ENCODE measurements around the gene ZNF841. TPM values are rescaled to one million over a fixed set of nuclear protein-coding genes. Genes with fewer than 3 reads are reported as not detected.

The ZNF841 gene
- total and polyA plus RNA-seq, 9 of the 15 experiments (the other 6 are each of a cell fraction or from before 2014, with no cell fraction given), result 3.1 to 17.1 (median 11.0) TPM

DNA sequence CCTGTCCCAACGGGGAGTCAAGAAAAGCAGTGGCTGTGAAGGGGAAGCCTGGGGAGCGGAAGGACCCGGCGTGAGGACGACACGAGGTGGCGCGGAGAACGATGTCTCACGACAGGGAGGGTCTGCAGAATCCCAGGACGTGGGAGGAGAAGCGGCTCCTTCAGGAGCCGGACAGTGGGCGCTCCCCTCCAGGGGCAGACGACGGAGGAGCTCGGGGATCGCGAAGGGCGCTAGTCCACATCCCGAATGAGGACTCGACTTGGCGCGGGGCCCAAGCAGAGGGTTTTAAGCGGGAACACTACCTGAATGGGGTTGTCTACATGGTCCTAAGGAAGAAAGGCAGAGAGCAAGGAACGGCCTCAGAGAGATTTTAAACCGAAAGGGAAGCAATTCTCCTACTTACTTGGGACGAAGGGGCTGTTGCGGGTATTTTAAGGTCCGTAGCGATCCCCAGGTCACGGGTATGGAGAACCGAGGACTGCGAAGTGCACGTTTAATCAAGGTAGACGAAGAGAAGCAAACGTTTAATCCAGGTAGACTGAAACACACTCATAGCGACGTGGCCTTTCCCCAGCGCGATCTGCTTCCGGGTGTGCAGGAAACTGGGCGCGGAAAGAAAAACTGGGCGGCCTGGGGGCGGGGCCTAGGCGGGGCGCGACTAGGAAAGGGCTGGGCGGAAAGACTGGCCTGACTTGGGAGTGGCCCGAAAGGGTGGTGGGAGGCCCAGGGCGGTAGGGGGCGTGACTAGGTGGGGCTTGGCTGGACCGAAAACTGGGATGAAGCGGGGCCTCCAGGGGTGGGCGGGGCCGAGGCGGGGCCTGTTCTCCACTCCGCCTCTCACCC lies at the start of gene ZNF841 (continued):
- no peak for TF ChIP-seq PCBP2 (IDR thresholded peaks at IDR 0.05; ENCODE audit: low read depth, low read length, poor library complexity, severe bottlenecking)
- no peak for TF ChIP-seq MIER1 (IDR thresholded peaks at IDR 0.05; ENCODE audit: low read depth)
- TF ChIP-seq ZNF121 (CRISPR knock-in tag; conservative IDR thresholded peaks at IDR 0.05), result no peak
- TF ChIP-seq CTBP1 (IDR thresholded peaks at IDR 0.05; ENCODE audit: borderline replicate concordance), result no peak; the same call in 1 of the 2 replicates
- TF ChIP-seq, protein P1, sequence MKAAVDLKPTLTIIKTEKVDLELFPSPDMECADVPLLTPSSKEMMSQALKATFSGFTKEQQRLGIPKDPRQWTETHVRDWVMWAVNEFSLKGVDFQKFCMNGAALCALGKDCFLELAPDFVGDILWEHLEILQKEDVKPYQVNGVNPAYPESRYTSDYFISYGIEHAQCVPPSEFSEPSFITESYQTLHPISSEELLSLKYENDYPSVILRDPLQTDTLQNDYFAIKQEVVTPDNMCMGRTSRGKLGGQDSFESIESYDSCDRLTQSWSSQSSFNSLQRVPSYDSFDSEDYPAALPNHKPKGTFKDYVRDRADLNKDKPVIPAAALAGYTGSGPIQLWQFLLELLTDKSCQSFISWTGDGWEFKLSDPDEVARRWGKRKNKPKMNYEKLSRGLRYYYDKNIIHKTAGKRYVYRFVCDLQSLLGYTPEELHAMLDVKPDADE (conservative IDR thresholded peaks at IDR 0.05; ENCODE audit: control insufficient read depth, low read depth, low read length), result no peak; the same call in 1 of the 2 replicates
- TF ChIP-seq HNRNPH1 (optimal IDR thresholded peaks at IDR 0.05; ENCODE audit: low read depth, low read length), result no peak
- TF ChIP-seq, protein P2, sequence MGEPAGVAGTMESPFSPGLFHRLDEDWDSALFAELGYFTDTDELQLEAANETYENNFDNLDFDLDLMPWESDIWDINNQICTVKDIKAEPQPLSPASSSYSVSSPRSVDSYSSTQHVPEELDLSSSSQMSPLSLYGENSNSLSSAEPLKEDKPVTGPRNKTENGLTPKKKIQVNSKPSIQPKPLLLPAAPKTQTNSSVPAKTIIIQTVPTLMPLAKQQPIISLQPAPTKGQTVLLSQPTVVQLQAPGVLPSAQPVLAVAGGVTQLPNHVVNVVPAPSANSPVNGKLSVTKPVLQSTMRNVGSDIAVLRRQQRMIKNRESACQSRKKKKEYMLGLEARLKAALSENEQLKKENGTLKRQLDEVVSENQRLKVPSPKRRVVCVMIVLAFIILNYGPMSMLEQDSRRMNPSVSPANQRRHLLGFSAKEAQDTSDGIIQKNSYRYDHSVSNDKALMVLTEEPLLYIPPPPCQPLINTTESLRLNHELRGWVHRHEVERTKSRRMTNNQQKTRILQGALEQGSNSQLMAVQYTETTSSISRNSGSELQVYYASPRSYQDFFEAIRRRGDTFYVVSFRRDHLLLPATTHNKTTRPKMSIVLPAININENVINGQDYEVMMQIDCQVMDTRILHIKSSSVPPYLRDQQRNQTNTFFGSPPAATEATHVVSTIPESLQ (CRISPR knock-in tag; IDR thresholded peaks at IDR 0.05), result no peak
- no peak for TF ChIP-seq ETS2 (tag; IDR thresholded peaks at IDR 0.05; ENCODE audit: borderline replicate concordance, poor library complexity, severe bottlenecking)
- TF ChIP-seq FOXJ3 (CRISPR knock-in tag; IDR thresholded peaks at IDR 0.05), result no peak
- no peak for TF ChIP-seq ZNF384 (IDR thresholded peaks at IDR 0.05; ENCODE audit: low read depth, low read length)
- TF ChIP-seq, protein P3, sequence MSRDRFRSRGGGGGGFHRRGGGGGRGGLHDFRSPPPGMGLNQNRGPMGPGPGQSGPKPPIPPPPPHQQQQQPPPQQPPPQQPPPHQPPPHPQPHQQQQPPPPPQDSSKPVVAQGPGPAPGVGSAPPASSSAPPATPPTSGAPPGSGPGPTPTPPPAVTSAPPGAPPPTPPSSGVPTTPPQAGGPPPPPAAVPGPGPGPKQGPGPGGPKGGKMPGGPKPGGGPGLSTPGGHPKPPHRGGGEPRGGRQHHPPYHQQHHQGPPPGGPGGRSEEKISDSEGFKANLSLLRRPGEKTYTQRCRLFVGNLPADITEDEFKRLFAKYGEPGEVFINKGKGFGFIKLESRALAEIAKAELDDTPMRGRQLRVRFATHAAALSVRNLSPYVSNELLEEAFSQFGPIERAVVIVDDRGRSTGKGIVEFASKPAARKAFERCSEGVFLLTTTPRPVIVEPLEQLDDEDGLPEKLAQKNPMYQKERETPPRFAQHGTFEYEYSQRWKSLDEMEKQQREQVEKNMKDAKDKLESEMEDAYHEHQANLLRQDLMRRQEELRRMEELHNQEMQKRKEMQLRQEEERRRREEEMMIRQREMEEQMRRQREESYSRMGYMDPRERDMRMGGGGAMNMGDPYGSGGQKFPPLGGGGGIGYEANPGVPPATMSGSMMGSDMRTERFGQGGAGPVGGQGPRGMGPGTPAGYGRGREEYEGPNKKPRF (IDR thresholded peaks at IDR 0.05; ENCODE audit: low read depth, low read length), result no peak
- TF ChIP-seq ZNF696 (CRISPR knock-in tag; conservative IDR thresholded peaks at IDR 0.05), result no peak
- no peak for TF ChIP-seq ZNF282 (CRISPR knock-in tag; IDR thresholded peaks at IDR 0.05)
- TF ChIP-seq ZNF77 (CRISPR knock-in tag; IDR thresholded peaks at IDR 0.05), result no peak
- TF ChIP-seq POLR2AphosphoS5 (IDR thresholded peaks at IDR 0.05; ENCODE audit: control insufficient read depth, insufficient read depth, low read depth, low read length), result peak; percentile 76
